ENCODE data around the gene LIG1.
A peak's percentile ranks its signal among the peaks of the same experiment; 100 is the strongest.
"Not testable (repeated sequence)": the region's sequence is repeated elsewhere in the genome, so short reads cannot be mapped to it uniquely, and the experiment has no call there.

The LIG1 gene

DNA sequence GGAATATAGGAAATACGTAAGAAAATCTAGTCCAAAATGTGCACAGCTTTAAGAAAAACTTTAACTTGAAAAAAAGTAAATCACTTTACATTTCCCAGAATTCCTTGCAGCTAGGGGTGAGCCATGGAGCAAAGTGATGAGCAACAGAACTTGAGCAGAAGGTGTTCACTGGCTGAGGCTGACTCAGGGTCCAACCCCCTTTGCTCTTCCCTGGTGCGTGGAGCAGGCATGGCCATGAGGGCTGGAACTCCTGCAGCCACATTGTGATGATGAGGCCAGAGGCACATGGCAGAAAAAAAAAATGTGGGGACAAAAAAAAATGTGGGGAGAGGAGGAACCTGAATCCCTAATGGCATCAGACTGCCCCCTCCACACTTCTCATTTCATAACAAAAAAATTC is 49.6 kb downstream of the LIG1 start:
- DNase-seq, result no peak

DNA sequence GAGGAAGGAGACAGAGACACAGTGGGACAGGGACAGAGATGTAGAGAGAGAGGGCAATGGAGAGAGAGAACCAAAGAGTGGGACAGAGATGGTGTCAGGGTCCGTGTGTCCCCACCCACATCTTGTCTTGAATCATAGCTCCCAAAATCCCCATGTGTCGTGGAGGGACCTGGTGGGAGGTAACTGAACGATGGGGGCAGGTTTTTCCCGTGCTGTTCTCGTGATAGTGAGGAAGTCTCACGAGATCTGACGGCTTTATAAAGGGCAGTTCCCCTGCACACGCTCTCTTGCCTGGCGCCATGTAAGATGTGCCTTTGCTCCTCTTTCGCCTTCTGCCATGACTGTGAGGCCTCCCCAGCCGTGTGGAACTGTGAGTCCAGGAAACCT is 52.0 kb downstream of the LIG1 start:
- no peak for DNase-seq

DNA sequence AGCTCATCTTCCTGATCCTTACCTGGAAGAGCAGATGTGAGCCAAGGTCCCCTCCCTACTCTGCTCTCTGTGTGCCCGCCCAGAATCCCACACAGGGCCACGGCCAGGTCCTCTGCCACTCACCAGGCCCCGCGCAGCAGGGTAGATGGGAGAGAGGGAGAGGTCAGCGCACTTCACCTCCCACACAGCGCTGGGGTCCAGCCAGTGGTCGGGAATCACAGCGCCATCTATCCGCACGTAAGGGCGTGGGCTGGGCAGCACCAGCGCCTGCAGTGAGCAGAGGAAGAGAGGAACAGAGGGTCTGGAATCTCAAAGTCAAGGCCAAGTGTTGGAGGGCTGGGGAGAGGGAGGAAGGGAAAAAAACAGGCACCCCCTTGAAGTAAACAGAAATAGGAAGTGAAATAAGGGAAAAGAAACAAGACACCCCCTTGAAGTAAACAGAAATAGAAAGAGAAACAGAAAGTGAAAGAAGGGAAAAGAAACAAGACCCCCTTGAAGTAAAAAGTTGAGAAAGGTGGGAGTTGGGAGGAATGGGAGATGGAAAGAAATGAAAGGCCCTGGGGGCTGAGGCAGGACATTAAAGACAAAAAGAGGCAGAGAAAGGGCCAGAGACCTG is 52.5 kb downstream of the LIG1 start:
- DNase-seq, result no peak

DNA sequence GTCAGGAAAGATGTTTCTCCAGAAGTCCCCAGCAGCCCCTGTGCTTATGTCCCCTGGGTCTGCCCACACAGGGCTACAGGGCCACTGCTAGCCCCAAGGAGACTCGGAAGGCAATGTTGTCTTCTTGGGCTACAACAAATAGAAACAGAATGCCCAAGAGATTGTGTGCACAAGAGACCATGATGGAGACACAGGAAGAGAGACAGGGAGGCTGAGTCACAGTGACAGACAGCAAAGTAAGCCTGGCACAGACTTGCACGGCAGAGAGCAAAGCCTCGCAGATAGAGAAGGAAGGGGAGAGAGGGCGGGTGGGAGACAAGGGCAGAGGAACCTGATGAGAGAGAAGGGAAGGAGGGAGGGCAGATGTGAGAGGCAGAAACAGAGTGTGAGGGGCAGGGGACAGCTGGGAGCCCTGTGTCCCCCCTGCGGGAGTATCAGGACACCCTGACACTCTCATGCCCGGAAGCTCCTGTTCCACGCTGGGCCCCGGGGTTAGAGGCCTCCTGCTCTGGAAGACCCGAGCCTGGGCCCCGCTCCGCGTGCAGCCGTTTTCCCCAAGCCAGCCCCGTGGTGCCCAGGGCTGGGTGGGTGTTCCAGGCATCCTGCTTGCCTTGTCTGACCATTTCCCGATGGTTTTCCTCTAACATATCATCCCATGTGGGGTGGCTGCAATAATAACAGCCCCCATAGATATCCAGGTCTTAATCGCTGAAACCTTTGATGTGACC is 56.8 kb downstream of the LIG1 start:
- DNase-seq, result no peak

DNA sequence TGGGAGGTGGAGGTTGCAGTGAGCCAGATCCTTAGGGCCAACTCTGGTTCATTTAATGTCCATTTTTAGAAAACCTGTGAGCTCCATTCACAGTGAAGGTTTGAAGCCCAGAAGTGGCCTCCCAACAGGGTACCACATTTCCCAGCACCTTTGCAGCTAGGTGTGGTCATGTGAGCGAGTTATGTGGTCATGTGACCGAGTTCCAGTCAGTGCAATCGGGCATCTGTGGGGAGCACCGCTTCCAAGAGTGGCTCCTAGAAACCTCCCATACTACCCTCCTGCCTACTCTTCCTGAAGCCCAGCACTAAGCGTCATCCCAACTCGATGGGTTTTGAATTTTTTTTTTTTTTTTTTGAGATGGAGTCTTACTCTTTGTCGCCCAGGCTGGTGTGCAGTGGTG is 58.9 kb downstream of the LIG1 start:
- no peak for DNase-seq

DNA sequence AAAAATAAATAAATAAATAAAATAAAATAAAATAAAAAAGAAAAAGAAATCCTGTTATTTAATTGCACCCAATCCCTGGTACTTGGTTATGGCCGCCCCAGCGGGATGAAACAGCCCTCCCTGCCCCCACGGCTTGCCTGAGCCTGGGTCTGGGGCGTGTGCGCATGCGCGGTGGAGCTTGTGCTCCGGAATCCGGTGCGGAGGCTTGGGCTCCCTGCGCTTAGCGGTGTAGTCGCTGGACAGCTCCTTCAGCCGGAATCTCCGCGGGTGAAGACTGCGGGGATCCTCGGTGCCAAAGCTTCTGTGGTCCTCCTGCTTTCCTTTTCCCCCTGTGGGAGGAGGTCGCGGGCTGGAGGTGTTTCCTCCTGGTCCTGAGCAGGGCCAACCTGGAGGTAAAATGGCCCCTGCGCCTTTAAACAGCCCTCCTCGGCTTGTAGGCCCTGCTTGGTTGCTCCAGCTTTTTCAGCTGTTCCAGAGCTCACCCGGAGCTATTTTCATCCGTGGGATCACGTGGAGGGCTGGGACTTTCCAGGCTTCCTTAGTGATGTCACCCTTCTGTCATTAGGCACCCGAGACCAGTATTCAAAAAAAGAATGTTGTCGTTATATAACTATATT is 59.7 kb downstream of the LIG1 start, which contains the start of gene PLA2G4C:
TSS of gene PLA2G4C (minus strand) at position 468 of the 617 bp plus-strand sequence. CDS start 4,288 bp downstream, outside the sequence.
- DNase-seq, result peak in 1 of 2 experiments; percentile 75

DNA sequence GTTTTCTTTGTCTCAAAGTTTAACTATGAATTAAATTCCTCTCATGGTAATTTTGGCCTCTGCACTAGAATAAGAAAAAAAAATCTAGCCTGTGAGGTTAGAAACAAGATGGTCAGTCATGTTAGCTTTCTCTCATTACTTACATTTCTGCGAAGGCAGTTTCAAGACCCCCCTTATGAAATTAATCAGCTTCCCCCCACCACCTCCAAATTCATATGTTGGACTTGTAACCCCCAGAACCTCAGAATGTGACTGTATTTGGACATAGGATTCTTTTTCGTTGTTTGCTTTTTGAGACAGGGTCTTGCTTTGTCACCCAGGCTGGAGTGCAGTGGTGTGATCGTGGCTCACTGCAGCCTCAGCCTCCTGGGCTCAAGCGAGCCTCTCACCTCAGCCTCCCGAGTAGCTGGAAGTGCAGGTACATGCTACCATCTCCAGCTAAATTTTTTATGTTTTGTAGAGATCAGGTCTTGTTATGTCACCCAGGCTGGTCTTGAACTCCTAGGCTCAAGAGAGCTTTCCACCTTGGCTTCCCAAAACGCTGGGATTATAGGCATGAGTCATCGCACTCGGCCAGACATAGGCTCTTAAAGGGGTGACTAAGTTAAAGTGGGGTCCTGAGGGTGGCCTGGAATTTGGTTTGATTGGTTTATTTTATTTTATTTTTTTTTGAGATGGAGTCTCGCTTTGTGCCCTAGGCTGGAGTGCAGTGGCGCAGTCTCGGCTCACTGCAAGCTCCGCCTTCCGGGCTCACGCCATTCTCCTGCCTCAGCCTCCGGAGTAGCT is 61.0 kb downstream of the LIG1 start:
- no peak for DNase-seq

DNA sequence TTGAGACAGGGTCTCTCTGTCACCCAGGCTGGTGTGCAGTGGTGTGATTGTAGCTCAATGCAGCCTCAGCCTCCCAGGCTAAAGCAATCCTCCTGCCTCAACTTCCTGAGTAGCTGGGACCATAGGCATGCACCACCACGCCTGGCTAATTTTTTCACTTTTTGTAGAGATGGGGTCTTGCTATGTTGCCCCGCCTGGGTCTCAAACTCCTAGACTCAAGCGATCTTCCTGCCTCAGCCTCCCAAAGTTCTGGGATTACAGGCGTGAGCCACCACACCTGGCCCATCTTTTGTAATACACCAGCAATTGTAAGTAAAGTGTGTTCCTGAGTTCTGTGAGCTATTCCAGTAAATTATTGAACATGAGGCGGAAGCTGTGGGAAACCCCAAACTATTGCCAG is 66.2 kb downstream of the LIG1 start:
- no peak for DNase-seq

DNA sequence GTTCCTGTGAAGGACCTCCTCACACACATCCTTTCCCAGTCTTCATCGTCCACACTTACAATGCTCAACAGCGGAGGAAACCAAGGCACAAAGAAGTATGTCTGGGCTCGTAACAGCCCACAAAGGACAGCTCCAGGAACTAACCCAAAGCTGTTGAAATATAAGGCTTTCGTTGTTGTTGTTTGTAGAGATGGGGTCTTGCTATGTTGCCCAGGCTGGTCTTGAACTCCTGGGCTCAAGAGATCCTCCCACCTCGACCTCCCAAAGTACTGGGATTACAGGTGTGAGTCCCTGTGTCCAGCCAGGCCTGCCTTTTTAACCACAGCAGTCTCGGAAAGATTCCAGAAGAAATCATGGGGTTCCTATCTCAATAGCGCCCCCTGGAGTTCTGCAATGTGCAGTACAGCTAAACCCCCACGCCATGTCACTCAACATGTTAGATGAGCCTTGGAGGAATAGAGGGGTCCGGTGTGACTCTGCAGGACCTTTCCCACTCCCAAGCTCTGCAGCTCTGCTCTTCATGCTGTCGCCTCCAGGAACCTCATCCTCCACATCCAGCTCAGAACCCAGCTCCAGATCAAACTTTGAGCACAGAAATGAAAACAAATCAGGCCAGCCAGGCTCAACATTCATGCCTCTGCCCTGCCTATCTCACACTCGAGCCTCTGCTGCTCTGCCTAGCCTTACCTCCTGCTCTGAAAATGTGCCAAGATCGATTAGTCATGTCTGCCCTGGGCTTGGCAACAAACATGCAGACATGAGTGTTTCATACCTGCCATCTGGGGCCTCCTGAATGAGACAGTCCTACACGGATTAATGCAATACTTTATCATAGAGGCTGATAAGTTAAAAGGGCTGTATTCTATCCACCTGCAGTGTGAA is 67.0 kb downstream of the LIG1 start:
- DNase-seq, result peak in 1 of 2 experiments; percentile 30

DNA sequence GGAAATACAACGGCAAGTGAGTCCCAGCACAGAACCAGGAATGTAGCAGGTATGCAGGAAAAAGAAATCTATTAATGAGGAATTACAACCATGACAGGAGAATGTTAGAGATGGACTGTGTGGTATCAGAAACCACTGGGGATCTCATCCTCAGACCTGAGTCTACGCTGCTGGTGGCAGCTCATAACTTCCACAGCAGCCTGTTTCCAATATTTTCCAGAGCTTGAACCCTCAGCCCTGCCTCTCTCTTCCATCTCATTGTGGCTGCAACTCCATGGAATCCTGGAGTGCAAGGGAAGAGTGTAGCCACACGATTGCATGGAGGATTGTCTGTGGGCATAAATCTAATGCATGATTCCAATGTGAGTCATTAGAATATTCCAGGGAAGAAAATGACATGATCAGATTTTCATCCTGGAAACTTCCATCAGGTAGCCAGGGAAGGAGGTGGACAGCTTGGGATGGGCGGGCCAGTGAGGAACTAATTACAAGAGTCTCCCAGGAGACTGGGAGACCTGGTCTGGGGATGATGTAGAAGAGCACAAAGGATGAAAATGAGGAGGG is 74.5 kb downstream of the LIG1 start:
- DNase-seq, result no peak

DNA sequence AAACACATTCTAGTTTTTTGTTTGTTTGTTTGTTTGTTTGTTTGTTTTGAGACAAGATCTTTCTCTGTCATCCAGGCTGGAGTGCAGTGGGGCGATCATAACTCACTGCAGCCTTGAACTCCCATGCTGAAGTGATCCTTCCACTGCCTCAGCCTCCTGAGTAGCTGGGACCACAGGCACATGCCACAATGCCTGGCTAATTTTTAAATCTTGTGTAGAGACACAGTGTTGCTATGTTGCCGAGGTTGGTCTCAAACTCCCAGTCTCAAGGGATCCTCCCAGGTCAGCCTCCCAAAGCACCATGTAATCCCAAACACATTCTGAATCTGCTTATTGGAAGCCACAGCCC is 75.3 kb downstream of the LIG1 start:
- DNase-seq, result no peak

DNA sequence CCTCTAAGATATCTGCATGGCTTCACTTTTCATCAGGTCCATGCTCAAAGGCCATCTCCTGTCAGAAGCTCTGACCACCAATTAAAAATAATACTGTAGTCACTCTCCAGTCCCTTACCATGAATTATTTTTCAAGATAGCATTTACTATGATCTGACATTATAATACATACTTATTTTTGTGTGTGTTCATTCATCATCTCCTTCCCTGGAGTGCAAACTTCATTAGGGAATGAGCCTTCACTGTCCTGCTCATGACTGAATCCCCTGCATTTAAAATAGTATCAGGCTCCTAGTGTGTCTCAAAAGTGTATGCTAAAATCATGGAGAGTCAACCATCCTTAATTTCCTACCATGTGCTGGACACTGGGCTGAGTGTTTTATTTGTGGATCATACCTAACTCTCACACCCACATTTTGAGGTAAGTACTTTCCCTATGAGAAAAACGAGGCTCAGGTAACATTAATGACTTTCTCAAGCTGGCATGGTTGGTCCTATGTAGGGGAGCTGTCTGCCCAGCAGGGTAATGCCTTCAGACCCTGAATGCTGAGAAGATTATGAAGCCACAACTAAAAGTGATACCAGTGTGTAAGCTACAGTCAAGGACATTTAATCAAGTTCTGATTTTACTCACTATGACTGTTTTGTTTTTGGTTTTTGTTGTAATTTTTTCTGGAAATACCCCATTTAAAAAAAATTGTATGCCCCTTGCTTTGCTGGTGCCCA is 75.9 kb downstream of the LIG1 start:
- no peak for DNase-seq

DNA sequence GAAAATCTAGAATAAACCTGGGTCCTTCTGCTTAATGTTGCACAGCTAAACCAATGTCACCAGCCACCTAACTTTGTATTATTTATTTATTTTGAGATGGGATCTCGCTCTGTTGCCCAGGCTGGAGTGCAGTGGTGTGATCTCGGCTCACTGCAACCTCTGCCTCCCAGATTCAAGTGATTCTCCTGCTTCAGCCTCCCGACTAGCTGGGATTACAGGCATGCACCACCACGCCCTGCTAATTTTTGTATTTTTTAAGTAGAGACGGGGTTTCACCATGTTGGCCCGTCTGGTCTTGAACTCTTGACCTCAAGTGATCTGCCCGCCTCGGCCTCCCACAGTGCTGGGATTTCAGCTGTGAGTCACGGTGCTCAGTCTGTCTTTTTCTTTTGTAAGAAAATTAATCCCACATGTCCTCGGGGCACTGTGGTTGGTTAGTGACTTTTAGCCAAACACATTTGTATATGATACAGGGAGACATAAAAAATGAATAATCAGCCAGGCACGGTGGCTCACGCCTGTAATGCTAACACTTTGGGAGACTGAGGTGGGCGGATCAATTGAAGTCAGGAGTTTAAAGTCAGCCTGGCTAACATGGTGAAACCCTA is 78.9 kb downstream of the LIG1 start:
- DNase-seq, result not testable (repeated sequence)

DNA sequence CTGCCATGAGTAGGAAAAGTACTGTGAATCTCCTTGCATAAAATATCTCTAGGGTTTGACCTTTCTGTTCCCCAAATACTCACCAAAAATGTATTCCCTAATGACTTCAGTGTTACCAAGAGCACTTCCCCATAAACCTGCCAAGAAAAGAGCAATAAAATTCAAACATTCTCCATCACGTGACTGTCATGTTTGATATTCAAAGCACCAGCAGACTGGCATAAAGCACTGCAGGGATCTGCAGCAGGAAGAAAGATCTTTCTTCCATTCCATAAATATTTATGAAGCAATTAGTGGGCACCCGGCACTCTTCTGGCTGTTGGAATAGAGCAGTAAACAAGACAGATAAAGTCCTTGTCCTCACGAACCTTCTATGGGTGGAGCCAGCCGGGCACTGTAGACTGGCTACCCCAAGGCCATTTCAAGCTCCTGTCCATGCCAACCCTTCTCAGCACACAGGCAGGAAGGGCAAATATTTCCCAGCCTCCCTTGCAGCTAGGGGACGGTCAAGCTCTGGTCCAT is 79.8 kb downstream of the LIG1 start:
- DNase-seq, result no peak

DNA sequence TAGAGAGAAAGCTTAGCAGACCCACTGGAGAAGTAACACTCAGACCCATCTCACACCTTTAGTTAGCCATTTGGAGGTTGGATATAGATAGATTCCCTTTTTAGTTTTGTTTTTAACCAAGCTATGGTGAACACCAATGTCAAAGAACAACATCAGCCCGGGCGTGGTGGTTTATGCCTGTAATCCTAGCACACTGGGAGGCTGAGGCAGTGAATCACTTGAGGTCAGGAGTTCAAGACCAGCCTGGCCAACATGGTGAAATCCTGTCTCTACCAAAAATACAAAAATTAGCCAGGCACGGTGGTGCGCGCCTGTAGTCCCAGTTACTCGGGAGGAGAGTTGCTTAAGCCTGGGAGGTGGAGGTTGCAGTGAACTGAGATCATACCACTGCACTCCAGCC is 81.2 kb downstream of the LIG1 start:
- DNase-seq, result not testable (repeated sequence)

DNA sequence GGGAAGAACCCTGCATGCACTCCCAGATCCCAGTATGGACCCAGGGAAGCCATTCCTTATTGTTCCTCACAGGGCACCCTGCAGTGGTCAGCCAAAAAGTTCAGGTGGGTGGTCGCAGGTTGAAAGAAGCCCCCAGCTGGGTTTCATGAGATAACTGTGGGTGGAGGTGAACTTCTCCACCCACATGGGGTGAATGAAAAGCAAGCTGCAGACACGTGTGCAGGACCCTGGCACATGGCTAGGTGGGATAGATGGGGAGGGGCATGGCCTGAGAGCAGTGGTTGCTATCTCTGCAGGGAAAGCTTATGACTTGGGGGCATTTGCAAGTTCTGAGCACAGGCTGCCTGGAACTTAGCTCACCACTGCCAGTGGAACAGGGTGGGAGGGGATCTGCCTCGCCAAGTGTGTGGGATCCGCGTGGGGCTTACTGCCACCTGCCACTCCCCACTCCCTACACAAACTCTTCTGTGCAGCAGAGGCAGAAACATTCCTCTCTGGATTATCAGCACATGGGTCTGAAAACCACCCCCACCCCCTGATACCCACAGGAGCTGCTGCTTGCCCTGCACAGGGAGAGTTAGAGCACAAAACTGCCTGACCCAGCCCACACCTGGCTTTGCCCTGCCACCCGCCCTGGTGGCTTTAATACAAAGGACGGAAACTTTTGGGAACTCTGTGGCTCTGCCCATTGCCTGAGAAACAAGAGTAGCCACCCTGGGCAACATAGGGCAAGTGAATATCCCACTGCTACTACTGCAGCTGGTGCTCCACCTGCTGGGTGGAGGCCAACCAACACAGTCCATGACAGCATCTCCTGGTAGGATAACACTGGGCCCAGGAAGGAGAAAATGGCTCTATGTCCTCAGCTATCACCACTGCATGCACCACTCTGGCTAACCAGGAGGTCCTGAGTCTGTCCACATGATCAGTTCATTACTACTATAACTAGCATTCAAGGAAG is 84.0 kb downstream of the LIG1 start:
- DNase-seq, result no peak

DNA sequence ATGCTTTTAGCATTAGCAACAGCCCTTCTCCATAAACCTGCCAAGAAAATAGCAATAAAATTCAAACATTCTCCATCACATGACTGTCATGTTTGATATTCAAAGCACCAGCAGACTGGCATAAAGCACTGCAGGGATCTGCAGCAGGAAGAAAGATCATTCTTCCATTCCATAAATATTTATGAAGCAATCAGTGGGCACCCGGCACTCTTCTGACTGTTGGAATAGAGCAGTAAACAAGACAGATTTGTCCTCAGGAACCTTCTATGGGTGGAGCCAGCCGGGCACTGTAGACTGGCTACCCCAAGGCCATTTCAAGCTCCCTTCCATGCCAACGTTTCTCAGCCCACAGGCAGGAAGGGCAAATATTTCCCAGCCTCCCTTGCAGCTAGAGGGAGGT is 85.1 kb downstream of the LIG1 start:
- DNase-seq, result no peak

DNA sequence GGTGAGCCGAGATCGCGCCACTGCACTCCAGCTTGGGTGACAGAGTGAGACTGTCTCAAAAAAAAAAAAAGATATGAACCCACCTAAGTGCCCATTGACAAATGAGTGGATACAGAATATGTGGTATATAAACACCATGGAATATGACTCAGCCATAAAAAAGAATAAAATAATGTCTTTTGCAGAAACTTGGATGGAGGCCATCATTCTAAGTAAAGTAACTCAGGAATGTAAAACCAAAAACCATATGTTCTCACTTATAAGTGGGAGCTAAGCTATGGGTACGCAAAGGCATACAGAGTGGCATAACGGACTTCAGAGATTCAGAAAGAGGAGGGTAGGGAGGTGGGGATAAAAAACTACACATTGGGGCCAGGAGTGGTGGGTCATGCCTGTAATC is 89.0 kb downstream of the LIG1 start:
- no peak for DNase-seq

DNA sequence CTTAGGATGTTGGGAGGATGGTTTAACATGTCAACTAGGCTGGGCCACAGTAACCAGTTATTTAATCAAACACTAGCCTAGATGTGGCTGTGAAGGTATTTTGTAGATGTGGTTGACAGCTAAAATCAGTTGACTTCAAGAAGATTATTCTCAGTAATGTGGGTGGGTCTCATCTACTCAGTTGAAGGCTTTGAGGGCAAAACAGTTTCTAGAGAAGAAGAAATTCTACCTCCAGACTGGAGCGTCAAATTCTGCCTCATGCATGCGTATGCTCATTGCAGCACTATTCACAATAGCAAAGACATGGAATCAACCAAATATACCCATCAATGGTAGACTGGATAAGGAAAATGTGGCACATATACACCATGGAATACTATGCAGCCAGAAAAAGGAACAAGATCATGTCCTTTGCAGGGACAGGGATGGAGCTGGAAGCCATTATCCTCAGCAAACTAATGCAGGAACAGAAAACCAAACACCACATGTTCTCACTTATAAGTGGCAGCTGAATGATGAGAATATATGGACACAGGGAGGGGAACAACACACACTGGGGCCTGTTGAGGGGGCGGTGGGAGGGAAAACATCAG is 99.9 kb downstream of the LIG1 start:
- not testable (repeated sequence) for DNase-seq

Measured in SW 1271 (cell line).